PC-3 (cell line): ENCODE results near the gene BMPR1A.

Source experiments
- CTCF ChIP-seq: fragments of 300-600 bp; sonication (generic); conservative IDR thresholded peaks from 2 replicates; pipeline ENCODE4 v1.5.1; 2017; ENCODE audit warnings: antibody characterized with exemption, low read depth, mild to moderate bottlenecking, low read length
- EZH2 ChIP-seq: fragments of 300-600 bp; sonication (generic); IDR thresholded peaks from one replicate; pipeline ENCODE4 v1.6.1; 2017; ENCODE audit warnings: antibody characterized with exemption, mild to moderate bottlenecking, low read length; ENCODE audit not compliant: unreplicated experiment

GRCh38 chr10:86725980-86726676 is 30.3 kb upstream of the BMPR1A start:
- TF ChIP-seq CTCF (no peak), EZH2 (no peak)
